Astrocyte (in vitro differentiated cells and primary cell): Measurements from ENCODE around the gene TAMALIN. TPM values are rescaled to one million over a fixed set of nuclear protein-coding genes. Genes with fewer than 3 reads are reported as not detected.

Experiments used
- DNase-seq: peaks from one replicate; pipeline ENCODE4 v3.0.0-alpha.2; 2010; ENCODE audit warnings: low read depth
- FAIRE-seq: peaks from 2 replicates; lab custom pipeline; 2011; peaks lifted over from hg19 to GRCh38; lab: Jason Lieb, UNC
- H2AFZ ChIP-seq: 2 replicates; pipeline ENCODE4 v1.6.0; 2012; ENCODE audit warnings: low read depth, low read length, inconsistent platforms
- H3K27ac ChIP-seq: 2 replicates; pipeline ENCODE4 v1.5.1; 2011; ENCODE audit warnings: low read depth, low read length, inconsistent platforms
- H3K27me3 ChIP-seq: 2 replicates; pipeline ENCODE4 v1.6.0; 2011; ENCODE audit warnings: low read length, inconsistent platforms; ENCODE audit not compliant: insufficient read depth
- H3K36me3 ChIP-seq: 2 replicates; pipeline ENCODE4 v1.5.1; 2011; ENCODE audit warnings: low read length, inconsistent platforms; ENCODE audit not compliant: insufficient read depth
- H3K4me1 ChIP-seq: 2 replicates; pipeline ENCODE4 v1.5.1; 2011; ENCODE audit warnings: low read length, inconsistent platforms; ENCODE audit not compliant: insufficient read depth
- H3K4me2 ChIP-seq: 2 replicates; pipeline ENCODE4 v1.6.0; 2012; ENCODE audit warnings: low read length, inconsistent platforms
- H3K4me3 ChIP-seq: 2 replicates; pipeline ENCODE4 v1.5.1; 2011; ENCODE audit warnings: low read depth, mild to moderate bottlenecking, low read length, inconsistent platforms; ENCODE audit not compliant: insufficient read depth
- H3K79me2 ChIP-seq: 2 replicates; pipeline ENCODE4 v1.6.0; 2012; ENCODE audit warnings: mild to moderate bottlenecking, low read length, inconsistent platforms; ENCODE audit not compliant: insufficient read depth
- H3K9ac ChIP-seq: 2 replicates; pipeline ENCODE4 v1.6.0; 2012; ENCODE audit warnings: mild to moderate bottlenecking, low read length, inconsistent platforms
- H3K9me3 ChIP-seq: 2 replicates; pipeline ENCODE4 v1.5.1; 2012; ENCODE audit warnings: low read depth, mild to moderate bottlenecking, low read length, inconsistent platforms; ENCODE audit not compliant: insufficient read depth
- H4K20me1 ChIP-seq: 2 replicates; pipeline ENCODE4 v1.6.0; 2012; ENCODE audit warnings: low read length, inconsistent platforms; ENCODE audit not compliant: insufficient read depth
- H3K27ac Mint-ChIP-seq: one replicate; pipeline ENCODE4 v1.8.0; 2021; ENCODE audit warnings: mild to moderate bottlenecking, mixed read lengths; ENCODE audit not compliant: unreplicated experiment
- H3K27me3 Mint-ChIP-seq: one replicate; pipeline ENCODE4 v1.8.0; 2021; ENCODE audit warnings: low read depth, mixed read lengths; ENCODE audit not compliant: unreplicated experiment
- H3K36me3 Mint-ChIP-seq: one replicate; pipeline ENCODE4 v1.8.0; 2021; ENCODE audit warnings: low read depth, mixed read lengths; ENCODE audit not compliant: unreplicated experiment
- H3K4me1 Mint-ChIP-seq: one replicate; pipeline ENCODE4 v1.8.0; 2021; ENCODE audit warnings: low read depth, mixed read lengths; ENCODE audit not compliant: unreplicated experiment
- H3K4me3 Mint-ChIP-seq: one replicate; pipeline ENCODE4 v1.8.0; 2021; ENCODE audit warnings: mild to moderate bottlenecking, moderate library complexity, mixed read lengths; ENCODE audit not compliant: unreplicated experiment
- H3K9me3 Mint-ChIP-seq: one replicate; pipeline ENCODE4 v1.8.0; 2021; ENCODE audit warnings: mild to moderate bottlenecking, mixed read lengths; ENCODE audit not compliant: unreplicated experiment
- CTCF ChIP-seq: IDR thresholded peaks from 2 replicates; pipeline ENCODE4 v1.5.1; 2011; ENCODE audit warnings: low read depth, mild to moderate bottlenecking, inconsistent platforms, low read length, moderate library complexity; ENCODE audit not compliant: insufficient read depth
- EZH2 ChIP-seq: IDR thresholded peaks from 2 replicates; pipeline ENCODE4 v1.6.1; 2012; ENCODE audit warnings: mild to moderate bottlenecking, low read length, inconsistent platforms; ENCODE audit not compliant: insufficient read depth
- total RNA-seq: library from RNA; stranded (reverse); gene quantifications from 2 replicates; pipeline ENCODE4 v1.2.1, GENCODE V29; 2021

The TAMALIN gene
- total RNA-seq, 1 donor from 2014 or later: 9.6 TPM

DNA sequence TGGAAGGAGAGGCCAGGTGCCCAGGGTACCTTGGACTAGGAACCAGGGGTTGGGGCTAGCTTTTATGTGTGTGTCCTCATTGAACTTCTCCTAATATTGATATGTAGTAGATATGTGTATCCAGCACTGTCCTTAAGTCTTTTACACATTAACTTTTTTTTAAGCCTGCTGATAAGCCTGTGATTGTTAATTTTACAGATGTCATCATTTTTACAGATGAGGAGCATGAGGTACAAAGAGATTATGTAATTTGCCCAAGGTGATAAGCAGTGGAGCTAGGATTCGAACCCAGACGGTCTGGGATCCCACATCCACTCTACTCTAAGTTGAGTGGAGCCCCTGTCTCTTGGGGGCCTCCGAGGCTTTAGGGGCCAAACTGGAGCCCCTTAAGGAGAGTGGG, 34.3 kb downstream of the TAMALIN start:
- peaks cover 20% of the 10 kb centered on the region for H3K27me3 Mint-ChIP-seq
- H3K27ac Mint-ChIP-seq: no peak overlapping the region
- no peaks in the 10 kb centered on the region for H3K79me2 ChIP-seq
- H3K4me3 ChIP-seq: no peak overlapping the region
- H3K9me3 ChIP-seq: no peaks in the 10 kb centered on the region
- no peak overlapping the region for H3K9ac ChIP-seq
- H3K36me3 ChIP-seq: no peaks in the 10 kb centered on the region
- no peaks in the 10 kb centered on the region for H3K9me3 Mint-ChIP-seq
- no peak overlapping the region for H2AFZ ChIP-seq
- no peaks in the 10 kb centered on the region for H3K4me1 Mint-ChIP-seq
- TF ChIP-seq CTCF (no peak), EZH2 (no peak)
- peaks cover 27% of the 10 kb centered on the region for H4K20me1 ChIP-seq
- DNase-seq (no peak), FAIRE-seq (no peak)
- no peak overlapping the region for H3K4me2 ChIP-seq
- no peaks in the 10 kb centered on the region for H3K27me3 ChIP-seq
- H3K36me3 Mint-ChIP-seq: peaks cover 2% of the 10 kb centered on the region
- H3K4me3 Mint-ChIP-seq: no peak overlapping the region
- peaks cover 11% of the 10 kb centered on the region for H3K4me1 ChIP-seq
- no peak overlapping the region for H3K27ac ChIP-seq

DNA sequence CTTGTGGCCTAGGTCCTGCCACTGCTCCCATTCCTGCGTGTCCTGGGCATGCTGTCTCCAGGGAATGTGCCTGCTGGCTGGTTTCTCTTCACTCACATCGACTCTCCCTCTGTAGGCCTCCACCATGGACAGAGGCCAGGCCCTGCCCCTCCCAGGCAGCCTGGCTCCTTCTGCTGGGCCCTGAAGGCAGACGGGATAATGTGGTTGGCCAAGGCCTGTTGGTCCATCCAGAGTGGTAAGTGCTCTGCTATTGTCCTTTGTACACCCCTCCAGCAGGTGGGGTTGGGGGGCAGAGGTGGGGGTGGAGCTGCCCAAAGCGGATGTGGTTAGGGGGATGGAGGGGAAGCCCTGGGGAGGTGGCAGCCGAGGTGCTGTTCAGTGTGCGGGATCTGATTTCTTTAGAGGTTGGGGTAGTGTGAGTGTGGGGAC, 35.0 kb downstream of the TAMALIN start:
- Histone ChIP-seq H3K36me3 (no peaks in the 10 kb centered on the region), H3K9ac (no peak overlapping the region), H4K20me1 (peaks cover 27% of the 10 kb centered on the region), H2AFZ (no peak overlapping the region), H3K4me3 (no peak overlapping the region), H3K27ac (no peak overlapping the region), H3K27me3 (no peaks in the 10 kb centered on the region), H3K4me2 (no peak overlapping the region), H3K4me1 (peaks cover 6% of the 10 kb centered on the region), H3K79me2 (no peaks in the 10 kb centered on the region), H3K9me3 (no peaks in the 10 kb centered on the region)
- H3K27ac Mint-ChIP-seq: no peak overlapping the region
- peaks cover 17% of the 10 kb centered on the region for H3K27me3 Mint-ChIP-seq
- no peaks in the 10 kb centered on the region for H3K4me1 Mint-ChIP-seq
- peaks cover 2% of the 10 kb centered on the region for H3K36me3 Mint-ChIP-seq
- DNase-seq (peak; percentile 27), FAIRE-seq (no peak)
- H3K9me3 Mint-ChIP-seq: no peaks in the 10 kb centered on the region
- TF ChIP-seq CTCF (no peak), EZH2 (no peak)
- no peak overlapping the region for H3K4me3 Mint-ChIP-seq

DNA sequence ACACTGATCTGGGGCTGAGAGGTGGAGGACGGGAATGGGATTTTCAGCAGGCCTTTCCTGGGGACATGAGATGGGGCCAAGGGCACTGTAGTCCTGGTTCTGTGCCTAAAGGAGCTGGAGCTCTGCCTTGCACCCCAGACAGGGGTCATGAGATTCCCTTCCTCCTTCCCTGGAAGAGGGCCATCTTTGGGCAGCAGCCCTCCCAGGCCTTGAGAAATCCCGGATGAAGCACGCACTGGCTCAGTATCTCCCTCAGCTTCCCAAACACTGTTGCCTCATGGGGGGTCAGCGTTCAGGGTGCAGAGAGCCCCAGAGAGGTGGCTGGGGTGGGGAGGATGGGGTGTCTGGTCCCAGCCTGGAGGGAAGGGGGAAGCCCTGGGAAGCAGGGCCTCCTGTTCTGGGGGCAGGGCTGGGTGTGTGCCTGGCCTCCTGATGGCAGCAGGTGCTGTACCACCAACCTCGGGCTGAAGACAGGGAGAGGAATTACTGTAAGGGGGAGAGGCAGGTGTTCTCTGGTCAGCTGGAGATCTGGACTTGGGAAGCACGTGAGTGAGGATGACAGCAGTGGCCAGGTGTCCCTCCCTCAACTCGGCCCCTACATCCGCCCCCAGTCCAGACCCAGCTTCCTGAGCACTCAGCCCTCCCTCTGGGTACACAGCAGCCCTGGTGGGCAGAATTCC, 36.1 kb downstream of the TAMALIN start:
- no peak for TF ChIP-seq CTCF
- TF ChIP-seq EZH2: no peak
- H3K27me3 Mint-ChIP-seq: peaks cover 18% of the 10 kb centered on the region
- no peak overlapping the region for H3K9ac ChIP-seq
- H3K4me1 Mint-ChIP-seq: no peaks in the 10 kb centered on the region
- H3K27ac Mint-ChIP-seq: no peak overlapping the region
- FAIRE-seq (no peak), DNase-seq (no peak)
- H3K27ac ChIP-seq: no peak overlapping the region
- no peaks in the 10 kb centered on the region for H3K79me2 ChIP-seq
- no peaks in the 10 kb centered on the region for H3K9me3 ChIP-seq
- no peak overlapping the region for H3K4me3 ChIP-seq
- no peaks in the 10 kb centered on the region for H3K4me1 ChIP-seq
- no peaks in the 10 kb centered on the region for H3K27me3 ChIP-seq
- no peak overlapping the region for H2AFZ ChIP-seq
- H4K20me1 ChIP-seq: peaks cover 27% of the 10 kb centered on the region
- H3K36me3 ChIP-seq: no peaks in the 10 kb centered on the region
- H3K4me3 Mint-ChIP-seq: no peak overlapping the region
- peaks cover 2% of the 10 kb centered on the region for H3K36me3 Mint-ChIP-seq
- no peaks in the 10 kb centered on the region for H3K9me3 Mint-ChIP-seq
- no peak overlapping the region for H3K4me2 ChIP-seq
